GM10266 (cell line): ENCODE results near the gene RGS16.

Experiments
- DNase-seq: peaks from one replicate; pipeline ENCODE4 v3.0.0; 2012; ENCODE audit errors: extremely low spot score
- CTCF ChIP-seq: IDR thresholded peaks from 2 replicates; pipeline ENCODE4 v1.5.1; 2012; ENCODE audit warnings: mild to moderate bottlenecking, low read depth; ENCODE audit not compliant: control insufficient read depth, insufficient read depth; ENCODE audit errors: missing control alignments

RGS16 gene

DNA sequence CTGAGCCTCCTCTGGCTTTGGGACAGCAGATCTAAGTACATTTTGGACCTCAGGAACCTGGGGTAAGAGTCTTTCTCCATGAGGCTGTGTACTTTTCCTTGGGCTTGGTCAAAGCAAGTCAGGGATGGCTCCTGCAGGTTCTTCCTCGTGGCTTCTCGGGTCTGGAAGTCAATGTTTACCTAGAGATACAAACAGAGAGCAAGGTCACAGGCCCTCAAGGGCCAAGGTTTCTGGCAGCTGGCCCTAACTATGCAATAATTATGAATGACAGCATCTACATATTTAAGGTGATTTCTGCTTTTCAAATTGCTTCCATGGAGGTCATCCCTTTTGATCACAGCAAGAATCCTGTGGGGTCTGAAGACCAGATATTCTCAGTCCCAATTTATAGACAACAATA is 42.5 kb upstream of the RGS16 start:
- no peak for DNase-seq
- no peak for TF ChIP-seq CTCF

GRCh38 chr1:182644886-182645285 is 40.7 kb upstream of the RGS16 start:
- no peak for TF ChIP-seq CTCF
- no peak for DNase-seq

DNA sequence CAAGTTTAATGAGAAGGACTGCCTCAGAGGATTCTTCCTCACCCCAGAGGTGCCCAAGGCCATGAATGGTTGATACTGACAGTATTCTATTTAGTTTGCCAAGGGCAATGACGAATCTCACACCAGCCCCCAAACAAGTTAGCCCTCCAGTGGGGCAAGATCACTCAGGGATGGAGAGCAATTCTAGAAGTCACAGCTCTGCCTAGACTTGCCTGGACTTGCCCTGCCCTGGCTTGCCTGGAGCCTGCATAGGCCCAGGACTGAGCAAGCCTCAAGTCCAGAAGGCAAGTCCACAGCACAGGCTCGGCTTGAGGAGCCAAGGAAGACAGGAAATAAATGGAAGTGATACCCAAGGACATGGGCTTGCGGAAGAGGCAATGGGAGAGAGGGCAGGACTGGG is 39.5 kb upstream of the RGS16 start:
- no peak for TF ChIP-seq CTCF
- no peak for DNase-seq

- no peak for TF ChIP-seq CTCF
- DNase-seq, result no peak
Measured at GRCh38 chr1:182642461-182642860, 38.3 kb upstream of the RGS16 start.

- no peak for TF ChIP-seq CTCF
- DNase-seq, result no peak
Measured at GRCh38 chr1:182641561-182641960, 37.4 kb upstream of the RGS16 start.

- no peak for TF ChIP-seq CTCF
- DNase-seq, result no peak
Measured at GRCh38 chr1:182639330-182639729, 35.1 kb upstream of the RGS16 start.

GRCh38 chr1:182637769-182638168 is 33.6 kb upstream of the RGS16 start:
- DNase-seq, result no peak
- TF ChIP-seq CTCF, result no peak
